HG02938 (cell line): ENCODE results near the gene PITPNM3.
"Not testable (repeated sequence)": the region's sequence is repeated elsewhere in the genome, so short reads cannot be mapped to it uniquely, and the experiment has no call there.

Source experiments
- ATAC-seq: cut with Tn5 transposase; IDR thresholded peaks from one replicate; pipeline ENCODE4 v1.9.1; 2021; ENCODE audit warnings: mild to moderate bottlenecking, moderate library complexity; ENCODE audit not compliant: unreplicated experiment

The PITPNM3 gene

GRCh38 chr17:6502142-6502541, 54.2 kb downstream of the PITPNM3 start:
- ATAC-seq, result no peak

- no peak for ATAC-seq
Measured at GRCh38 chr17:6501359-6501758, 55.0 kb downstream of the PITPNM3 start.

- no peak for ATAC-seq
Measured at GRCh38 chr17:6498901-6499540, 57.3 kb downstream of the PITPNM3 start.

- ATAC-seq, result no peak
Measured at GRCh38 chr17:6498356-6498755, 58.0 kb downstream of the PITPNM3 start.

- ATAC-seq, result no peak
Measured at GRCh38 chr17:6497496-6498221, 58.7 kb downstream of the PITPNM3 start.

GRCh38 chr17:6496640-6497441, 59.5 kb downstream of the PITPNM3 start:
- no peak for ATAC-seq

- ATAC-seq, result no peak
Measured at GRCh38 chr17:6496116-6496481, 60.3 kb downstream of the PITPNM3 start.

GRCh38 chr17:6495450-6496115, 60.8 kb downstream of the PITPNM3 start:
- no peak for ATAC-seq

- no peak for ATAC-seq
Measured at GRCh38 chr17:6494239-6494941, 62.0 kb downstream of the PITPNM3 start.

- no peak for ATAC-seq
Measured at GRCh38 chr17:6492892-6493674, 63.3 kb downstream of the PITPNM3 start.

- ATAC-seq, result no peak
Measured at GRCh38 chr17:6491071-6491700, 65.2 kb downstream of the PITPNM3 start.

- ATAC-seq, result no peak
Measured at GRCh38 chr17:6489016-6489550, 67.3 kb downstream of the PITPNM3 start.

- ATAC-seq, result no peak
Measured at GRCh38 chr17:6488008-6488539, 68.3 kb downstream of the PITPNM3 start.

- no peak for ATAC-seq
Measured at GRCh38 chr17:6487251-6488007, 68.9 kb downstream of the PITPNM3 start.

GRCh38 chr17:6485646-6486412, 70.5 kb downstream of the PITPNM3 start:
- no peak for ATAC-seq

- ATAC-seq, result no peak
Measured at GRCh38 chr17:6483507-6483906, 72.8 kb downstream of the PITPNM3 start.

- not testable (repeated sequence) for ATAC-seq
Measured at GRCh38 chr17:6482796-6483195, 73.6 kb downstream of the PITPNM3 start.

- ATAC-seq, result no peak
Measured at GRCh38 chr17:6482105-6482455, 74.3 kb downstream of the PITPNM3 start.
